ENCODE data around the gene PSMA6. TPM values are rescaled to one million over a fixed set of nuclear protein-coding genes. Genes with fewer than 3 reads are reported as not detected.

The PSMA6 gene
- total RNA-seq, 2 donors from 2014 or later: 39.6 to 43.1 TPM

GRCh38 chr14:35295845-35296161 lies 3.6 kb downstream of the PSMA6 start:
- WGBS, 2 donors: 96 to 100% methylated on average over 1 of the region's 1 CpG
- no peaks in the 10 kb centered on the region for H3K9me3 ChIP-seq
- TF ChIP-seq POLR2A (IDR thresholded peaks at IDR 0.05) (no peak), CTCF (IDR thresholded peaks at IDR 0.05) (no peak)
- ATAC-seq: no peak
- peaks cover 52% of the 10 kb centered on the region for H3K4me1 ChIP-seq
- H3K4me3 ChIP-seq: no peak overlapping the region
- H3K36me3 ChIP-seq (replicated peaks in 1 of 2; ENCODE audit: insufficient read depth in 1 of 2, low read depth in 2 of 2): no peaks in the 10 kb centered on the region
- no peak for DNase-seq
- intact Hi-C loops (cut with DNase I): loop anchor here (5.0 kb wide), 1 partner anchor 36 kb away; no protein-coding TSS in a partner anchor
- H3K27ac ChIP-seq: no peak overlapping the region
- H3K27me3 ChIP-seq: no peaks in the 10 kb centered on the region

DNA sequence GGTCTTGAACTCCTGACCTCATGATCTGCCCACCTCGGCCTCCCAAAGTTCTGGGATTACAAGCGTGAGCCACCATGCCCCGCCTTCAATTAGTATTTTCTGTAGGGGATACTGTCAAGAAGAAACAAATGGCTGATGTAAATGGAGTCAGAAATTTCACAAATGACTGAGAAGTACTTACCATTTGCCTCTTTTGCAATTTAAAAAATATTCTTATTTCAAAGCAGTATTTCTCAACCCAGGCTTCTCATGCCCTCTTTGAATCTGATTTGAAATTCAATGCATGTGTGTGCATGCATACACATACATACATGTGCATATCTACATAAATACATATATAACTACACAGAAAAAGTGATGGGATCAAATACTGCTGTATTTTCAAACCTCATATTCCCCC lies 4.4 kb downstream of the PSMA6 start:
- H3K36me3 ChIP-seq (replicated peaks in 1 of 2; ENCODE audit: insufficient read depth in 1 of 2, low read depth in 2 of 2): no peaks in the 10 kb centered on the region
- ATAC-seq: no peak
- TF ChIP-seq POLR2A (IDR thresholded peaks at IDR 0.05) (no peak), CTCF (IDR thresholded peaks at IDR 0.05) (no peak)
- no peaks in the 10 kb centered on the region for H3K27me3 ChIP-seq
- no peaks in the 10 kb centered on the region for H3K9me3 ChIP-seq
- H3K4me3 ChIP-seq: no peak overlapping the region
- no peak for DNase-seq
- no peak overlapping the region for H3K27ac ChIP-seq
- peaks cover 47% of the 10 kb centered on the region for H3K4me1 ChIP-seq
- intact Hi-C loops (cut with DNase I): loop anchor here (5.0 kb wide), 1 partner anchor 36 kb away; no protein-coding TSS in a partner anchor
- 83 to 93% methylated on average over 3 of the region's 3 CpGs for WGBS, 2 donors

GRCh38 chr14:35297706-35298105 lies 5.5 kb downstream of the PSMA6 start:
- H3K4me1 ChIP-seq: peaks cover 52% of the 10 kb centered on the region
- ATAC-seq: no peak
- H3K36me3 ChIP-seq (replicated peaks in 1 of 2; ENCODE audit: insufficient read depth in 1 of 2, low read depth in 2 of 2): no peaks in the 10 kb centered on the region
- TF ChIP-seq CTCF (IDR thresholded peaks at IDR 0.05): no peak
- no peak for TF ChIP-seq POLR2A (IDR thresholded peaks at IDR 0.05)
- 81 to 94% methylated on average over 3 of the region's 3 CpGs for WGBS, 2 donors
- no peak overlapping the region for H3K27ac ChIP-seq
- no peak overlapping the region for H3K4me3 ChIP-seq
- no peak for DNase-seq
- intact Hi-C loops (cut with DNase I): loop anchor here (5.0 kb wide), 1 partner anchor 35 kb away; no protein-coding TSS in a partner anchor
- H3K9me3 ChIP-seq: no peaks in the 10 kb centered on the region
- no peaks in the 10 kb centered on the region for H3K27me3 ChIP-seq

GRCh38 chr14:35298351-35298750 lies 6.2 kb downstream of the PSMA6 start:
- DNase-seq (no peak), ATAC-seq (no peak)
- no peak overlapping the region for H3K4me3 ChIP-seq
- peaks cover 46% of the 10 kb centered on the region for H3K4me1 ChIP-seq
- H3K27ac ChIP-seq: no peak overlapping the region
- H3K27me3 ChIP-seq: no peaks in the 10 kb centered on the region
- TF ChIP-seq POLR2A (IDR thresholded peaks at IDR 0.05): no peak
- TF ChIP-seq CTCF (IDR thresholded peaks at IDR 0.05): no peak
- H3K9me3 ChIP-seq: no peaks in the 10 kb centered on the region
- H3K36me3 ChIP-seq (replicated peaks in 1 of 2; ENCODE audit: insufficient read depth in 1 of 2, low read depth in 2 of 2): no peaks in the 10 kb centered on the region
- intact Hi-C loops (cut with DNase I): loop anchor here (5.0 kb wide), 1 partner anchor 34 kb away; no protein-coding TSS in a partner anchor
- WGBS, 2 donors: 85 to 88% methylated on average over 4 of the region's 4 CpGs

- Histone ChIP-seq H3K36me3 (replicated peaks in 1 of 2; ENCODE audit: insufficient read depth in 1 of 2, low read depth in 2 of 2) (no peaks in the 10 kb centered on the region), H3K27me3 (no peaks in the 10 kb centered on the region), H3K27ac (no peak overlapping the region), H3K4me1 (peaks cover 33% of the 10 kb centered on the region), H3K4me3 (no peak overlapping the region), H3K9me3 (no peaks in the 10 kb centered on the region)
- WGBS, 2 donors: 61 to 86% methylated on average over 1 of the region's 1 CpG
- TF ChIP-seq POLR2A (IDR thresholded peaks at IDR 0.05) (no peak), CTCF (IDR thresholded peaks at IDR 0.05) (no peak)
- no peak for DNase-seq
- intact Hi-C loops (cut with DNase I): loop anchor here (5.0 kb wide), 1 partner anchor 33 kb away; no protein-coding TSS in a partner anchor
- ATAC-seq: no peak
Observed at GRCh38 chr14:35299708-35300107, 7.5 kb downstream of the PSMA6 start.

Measured in body of pancreas (tissue), 4 donors.